ENCODE measurements around the gene HBA1. TPM values are rescaled to one million over a fixed set of nuclear protein-coding genes. Genes with fewer than 3 reads are reported as not detected.

Gene HBA1
- total RNA-seq, 5 donors from 2014 or later (not counting 1 experiment from before 2014, with no cell fraction given): 5.5 to 6.4 (median 6.0) TPM; not detected in 2

GRCh38 chr16:181565-182021 lies 5.1 kb downstream of the HBA1 start:
- Mint-ChIP-seq H3K27me3 (peaks cover 5 to 25% of the 10 kb centered on the region in 2 donors), H3K4me3 (no peak overlapping the region), H3K4me1 (peaks cover 0 to 15% (median 6%) of the 10 kb centered on the region in 3 donors), H3K9me3 (no peaks in the 10 kb centered on the region), H3K27ac (no peak overlapping the region), H3K36me3 (no peaks in the 10 kb centered on the region)
- Histone ChIP-seq H3K27me3 (replicated peaks in 1 of 2; ENCODE audit: control insufficient read depth in 2 of 2, extremely low read depth in 1 of 2, insufficient read depth in 2 of 2, low read length in 1 of 2) (peaks cover 7 to 41% of the 10 kb centered on the region in 2 experiments), H3K4me3 (ENCODE audit: control insufficient read depth in 1 of 2, extremely low read depth in 1 of 2, low read length in 1 of 2) (no peak overlapping the region), H3K27ac (ENCODE audit: low read length) (no peak overlapping the region), H3K9me3 (no peaks in the 10 kb centered on the region), H3K4me1 (ENCODE audit: control insufficient read depth in 1 of 2, extremely low read depth in 1 of 2, insufficient read depth in 2 of 2, low read length in 2 of 2) (peaks cover 0 to 23% of the 10 kb centered on the region in 2 experiments), H3K36me3 (ENCODE audit: control insufficient read depth in 2 of 2, extremely low read depth in 1 of 2, insufficient read depth in 1 of 2, low read length in 1 of 2) (no peaks in the 10 kb centered on the region)
- POLR2A ChIA-PET: no interaction called here
- WGBS (ENCODE audit: insufficient coverage): 11% methylated on average over 20 of the region's 22 CpGs
- DNase-seq (peak in 2 of 35 experiments; percentile 78 to 86), ATAC-seq (replicated peaks in 1 of 4) (no peak)
- CTCF ChIA-PET: interaction anchor here (0.6 to 2.2 kb wide), 8 partner anchors 17 to 171 kb away, joined by 3 to 9 read pairs (median 4); no protein-coding TSS in a partner anchor

- Histone ChIP-seq H3K4me1 (ENCODE audit: control insufficient read depth in 1 of 2, extremely low read depth in 1 of 2, insufficient read depth in 2 of 2, low read length in 2 of 2) (peaks cover 0 to 21% of the 10 kb centered on the region in 2 experiments), H3K9me3 (no peaks in the 10 kb centered on the region), H3K36me3 (ENCODE audit: control insufficient read depth in 2 of 2, extremely low read depth in 1 of 2, insufficient read depth in 1 of 2, low read length in 1 of 2) (peaks cover 2 to 8% of the 10 kb centered on the region in 2 donors), H3K4me3 (ENCODE audit: control insufficient read depth in 1 of 2, extremely low read depth in 1 of 2, low read length in 1 of 2) (no peak overlapping the region), H3K27me3 (replicated peaks in 1 of 2; ENCODE audit: control insufficient read depth in 2 of 2, extremely low read depth in 1 of 2, insufficient read depth in 2 of 2, low read length in 1 of 2) (peaks cover 6 to 29% of the 10 kb centered on the region in 2 experiments), H3K27ac (ENCODE audit: low read length) (no peak overlapping the region)
- Mint-ChIP-seq H3K9me3 (no peaks in the 10 kb centered on the region), H3K4me1 (peaks cover 0 to 7% (median 6%) of the 10 kb centered on the region in 3 donors), H3K27ac (no peak overlapping the region), H3K27me3 (peaks cover 0 to 16% of the 10 kb centered on the region in 2 donors), H3K36me3 (peaks cover 3% of the 10 kb centered on the region), H3K4me3 (no peak overlapping the region)
- ATAC-seq (replicated peaks in 1 of 4) (no peak), DNase-seq (no peak)
- WGBS (ENCODE audit: insufficient coverage): 89% methylated on average over 6 of the region's 7 CpGs
- CTCF ChIA-PET: interaction anchor here (0.6 to 2.2 kb wide), 3 partner anchors 24 to 465 kb away, joined by 3 to 6 read pairs (median 6); no protein-coding TSS in a partner anchor
- POLR2A ChIA-PET: no interaction called here
These were observed 6.5 kb downstream of the HBA1 start for GRCh38 chr16:183005-183404.

- H3K4me3 Mint-ChIP-seq: no peak overlapping the region
These were observed 8.7 kb downstream of the HBA1 start for GRCh38 chr16:185213-185612.

GRCh38 chr16:185691-186090 lies 9.2 kb downstream of the HBA1 start:
- peaks cover 0 to 14% of the 10 kb centered on the region in 2 experiments for H3K4me1 ChIP-seq (ENCODE audit: control insufficient read depth in 1 of 2, extremely low read depth in 1 of 2, insufficient read depth in 2 of 2, low read length in 2 of 2)
- H3K27me3 ChIP-seq (replicated peaks in 1 of 2; ENCODE audit: control insufficient read depth in 2 of 2, extremely low read depth in 1 of 2, insufficient read depth in 2 of 2, low read length in 1 of 2): peaks cover 0 to 4% of the 10 kb centered on the region in 2 experiments
- peaks cover 23% of the 10 kb centered on the region for H3K36me3 Mint-ChIP-seq
- POLR2A ChIA-PET: no interaction called here
- no peak overlapping the region for H3K27ac ChIP-seq (ENCODE audit: low read length)
- H3K9me3 Mint-ChIP-seq: no peaks in the 10 kb centered on the region
- peaks cover 7 to 32% of the 10 kb centered on the region in 2 donors for H3K36me3 ChIP-seq (ENCODE audit: control insufficient read depth in 2 of 2, extremely low read depth in 1 of 2, insufficient read depth in 1 of 2, low read length in 1 of 2)
- H3K4me3 ChIP-seq (ENCODE audit: control insufficient read depth in 1 of 2, extremely low read depth in 1 of 2, low read length in 1 of 2): no peak overlapping the region
- 100% methylated on average over 1 of the region's 11 CpGs for WGBS (ENCODE audit: insufficient coverage)
- no peak overlapping the region for H3K27ac Mint-ChIP-seq
- ATAC-seq (replicated peaks in 1 of 4) (no peak), DNase-seq (no peak)
- H3K4me3 Mint-ChIP-seq: no peak overlapping the region
- no peaks in the 10 kb centered on the region for H3K9me3 ChIP-seq
- CTCF ChIA-PET: no interaction called here
- H3K27me3 Mint-ChIP-seq: no peaks in the 10 kb centered on the region
- H3K4me1 Mint-ChIP-seq: peaks cover 3 to 9% (median 4%) of the 10 kb centered on the region in 3 donors

More at GRCh38 chr16:185213-185612, 8.7 kb downstream of the HBA1 start:
- peaks cover 0 to 8% of the 10 kb centered on the region in 2 experiments for H3K27me3 ChIP-seq (replicated peaks in 1 of 2; ENCODE audit: control insufficient read depth in 2 of 2, extremely low read depth in 1 of 2, insufficient read depth in 2 of 2, low read length in 1 of 2)
- WGBS (ENCODE audit: insufficient coverage): 97% methylated on average over 12 of the region's 13 CpGs
- Mint-ChIP-seq H3K4me1 (peaks cover 3 to 9% (median 4%) of the 10 kb centered on the region in 3 donors), H3K36me3 (peaks cover 19% of the 10 kb centered on the region), H3K9me3 (no peaks in the 10 kb centered on the region), H3K27me3 (no peaks in the 10 kb centered on the region), H3K27ac (no peak overlapping the region)
- DNase-seq (no peak), ATAC-seq (replicated peaks in 1 of 4) (no peak)
- no peak overlapping the region for H3K4me3 ChIP-seq (ENCODE audit: control insufficient read depth in 1 of 2, extremely low read depth in 1 of 2, low read length in 1 of 2)
- H3K27ac ChIP-seq (ENCODE audit: low read length): no peak overlapping the region
- peaks cover 0 to 18% of the 10 kb centered on the region in 2 experiments for H3K4me1 ChIP-seq (ENCODE audit: control insufficient read depth in 1 of 2, extremely low read depth in 1 of 2, insufficient read depth in 2 of 2, low read length in 2 of 2)
- CTCF ChIA-PET: no interaction called here
- no peaks in the 10 kb centered on the region for H3K9me3 ChIP-seq
- peaks cover 5 to 28% of the 10 kb centered on the region in 2 donors for H3K36me3 ChIP-seq (ENCODE audit: control insufficient read depth in 2 of 2, extremely low read depth in 1 of 2, insufficient read depth in 1 of 2, low read length in 1 of 2)
- POLR2A ChIA-PET: no interaction called here

GRCh38 chr16:187330-187729 lies 10.8 kb downstream of the HBA1 start:
- Histone ChIP-seq H3K27ac (ENCODE audit: low read length) (no peak overlapping the region), H3K4me1 (ENCODE audit: control insufficient read depth in 1 of 2, extremely low read depth in 1 of 2, insufficient read depth in 2 of 2, low read length in 2 of 2) (peaks cover 0 to 2% of the 10 kb centered on the region in 2 experiments), H3K36me3 (ENCODE audit: control insufficient read depth in 2 of 2, extremely low read depth in 1 of 2, insufficient read depth in 1 of 2, low read length in 1 of 2) (peaks cover 7 to 48% of the 10 kb centered on the region in 2 donors), H3K27me3 (replicated peaks in 1 of 2; ENCODE audit: control insufficient read depth in 2 of 2, extremely low read depth in 1 of 2, insufficient read depth in 2 of 2, low read length in 1 of 2) (no peaks in the 10 kb centered on the region), H3K4me3 (ENCODE audit: control insufficient read depth in 1 of 2, extremely low read depth in 1 of 2, low read length in 1 of 2) (no peak overlapping the region), H3K9me3 (no peaks in the 10 kb centered on the region)
- Mint-ChIP-seq H3K4me3 (no peak overlapping the region), H3K4me1 (peaks cover 0 to 8% (median 4%) of the 10 kb centered on the region in 3 donors), H3K27me3 (no peaks in the 10 kb centered on the region), H3K9me3 (no peaks in the 10 kb centered on the region), H3K27ac (no peak overlapping the region), H3K36me3 (peaks cover 34% of the 10 kb centered on the region)
- DNase-seq (no peak), ATAC-seq (replicated peaks in 1 of 4) (no peak)
- CTCF ChIA-PET: interaction anchor here in 1 of 2 donors (0.5 kb wide), 1 partner anchor 81 kb away, joined by 7 read pairs; no protein-coding TSS in a partner anchor
- POLR2A ChIA-PET: no interaction called here
- WGBS (ENCODE audit: insufficient coverage): 98% methylated on average over 6 of the region's 8 CpGs

DNA sequence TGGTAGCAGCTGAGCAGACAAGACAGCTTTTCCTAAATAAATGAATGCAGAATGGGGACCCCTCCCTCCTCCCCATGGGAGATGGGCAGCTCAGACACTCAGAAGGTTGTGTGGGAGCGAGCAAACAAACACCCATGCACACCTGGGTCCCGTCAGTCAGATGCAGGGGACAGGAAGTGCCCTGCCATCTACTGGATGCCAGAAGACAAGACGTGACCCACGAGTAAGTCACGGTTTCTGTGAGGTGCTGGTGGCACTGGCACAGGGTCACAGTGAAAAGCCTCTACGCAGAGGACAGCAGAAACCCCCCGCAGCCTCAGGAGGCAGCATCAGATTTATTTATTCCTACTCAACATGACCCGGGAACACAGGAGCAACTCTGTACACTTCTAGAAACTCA lies 12.2 kb downstream of the HBA1 start:
- POLR2A ChIA-PET: no interaction called here
- Histone ChIP-seq H3K4me3 (ENCODE audit: control insufficient read depth in 1 of 2, extremely low read depth in 1 of 2, low read length in 1 of 2) (no peak overlapping the region), H3K4me1 (ENCODE audit: control insufficient read depth in 1 of 2, extremely low read depth in 1 of 2, insufficient read depth in 2 of 2, low read length in 2 of 2) (peaks cover 0 to 2% of the 10 kb centered on the region in 2 experiments), H3K27me3 (replicated peaks in 1 of 2; ENCODE audit: control insufficient read depth in 2 of 2, extremely low read depth in 1 of 2, insufficient read depth in 2 of 2, low read length in 1 of 2) (no peaks in the 10 kb centered on the region), H3K27ac (ENCODE audit: low read length) (no peak overlapping the region), H3K9me3 (no peaks in the 10 kb centered on the region), H3K36me3 (ENCODE audit: control insufficient read depth in 2 of 2, extremely low read depth in 1 of 2, insufficient read depth in 1 of 2, low read length in 1 of 2) (peaks cover 7 to 60% of the 10 kb centered on the region in 2 donors)
- CTCF ChIA-PET: interaction anchor here in 1 of 2 donors (0.5 to 1.1 kb wide), 3 partner anchors 8 to 776 kb away, joined by 3 to 7 read pairs (median 4); no protein-coding TSS in a partner anchor
- WGBS (ENCODE audit: insufficient coverage): 38% methylated on average over 6 of the region's 8 CpGs
- DNase-seq (peak in 21 of 35 experiments; percentile 9 to 50 (median 26)), ATAC-seq (replicated peaks in 1 of 4) (peak; percentile 74 to 89 (median 82))
- peaks cover 39% of the 10 kb centered on the region for H3K36me3 Mint-ChIP-seq
- H3K4me3 Mint-ChIP-seq: no peak overlapping the region
- H3K27ac Mint-ChIP-seq: peak overlapping the region in 1 of 2 donors; percentile 75
- no peaks in the 10 kb centered on the region for H3K27me3 Mint-ChIP-seq
- peaks cover 0 to 8% (median 4%) of the 10 kb centered on the region in 3 donors for H3K4me1 Mint-ChIP-seq
- H3K9me3 Mint-ChIP-seq: no peaks in the 10 kb centered on the region

All from T-cell (primary cell).